Upper lobe of left lung (tissue), 4 donors: Measurements from ENCODE around the gene NBPF6.
"Not testable (repeated sequence)": the region's sequence is repeated elsewhere in the genome, so short reads cannot be mapped to it uniquely, and the experiment has no call there.

Experiments used
- CTCF ChIP-seq, 6 experiments: fragments of 450-650 bp in 4 of 6; fragments of 200-600 bp in 2 of 6; sonication (generic) in 2 of 6; IDR thresholded peaks; one replicate each; pipeline ENCODE4 v1.5.1; 2016 to 2019; ENCODE audit warnings: antibody characterized with exemption in 6 of 6
- EP300 ChIP-seq, 4 donors: sonication (generic); formaldehyde crosslinking; IDR thresholded peaks; one replicate each; pipeline ENCODE4 v1.5.1; 2017; ENCODE audit warnings: antibody characterized with exemption in 4 of 4, control low read depth in 2 of 4
- POLR2A ChIP-seq, 4 donors: fragments of 450-650 bp; IDR thresholded peaks; one replicate each; pipeline ENCODE4 v1.5.1; 2016 to 2017; ENCODE audit warnings: antibody characterized with exemption in 4 of 4, mild to moderate bottlenecking in 2 of 4
- POLR2AphosphoS5 ChIP-seq, 2 donors: sonication (generic); formaldehyde crosslinking; IDR thresholded peaks; one replicate each; pipeline ENCODE4 v1.5.1; 2017; ENCODE audit warnings: antibody characterized with exemption in 2 of 2

GRCh38 chr1:108458661-108459060 lies 8.5 kb downstream of the NBPF6 start:
- not testable (repeated sequence) for TF ChIP-seq EP300, POLR2A, CTCF, POLR2AphosphoS5 (IDR thresholded peaks at IDR 0.05)
